Activated CD8-positive, alpha-beta T cell treated with anti-CD3 and anti-CD28 coated beads for 36 hours (primary cell): ENCODE measurements around the gene CDH3. TPM values are rescaled to one million over a fixed set of nuclear protein-coding genes. Genes with fewer than 3 reads are reported as not detected.

Experiments
- ATAC-seq: fragments of 200-7000 bp; cut with Tn5 transposase; one replicate; pipeline ENCODE4 v1.10.0; 2021; ENCODE audit warnings: mild to moderate bottlenecking, moderate library complexity
- CTCF ChIA-PET: fragments of 350-600 bp; sonication (Branson Sonifier 250); formaldehyde crosslinking; loops from one replicate; lab custom pipeline; 2021; ENCODE audit warnings: antibody characterized with exemption; lab: Charles Lee
- POLR2A ChIA-PET: fragments of 350-600 bp; sonication (Branson Sonifier 250); formaldehyde crosslinking; loops from one replicate; lab custom pipeline; 2021; ENCODE audit warnings: antibody characterized with exemption; lab: Charles Lee
- DNase-seq: peaks from one replicate; pipeline ENCODE4 v3.0.0-alpha.2; 2020
- H3K27ac Mint-ChIP-seq: one replicate; pipeline ENCODE4 v1.8.0; 2021; ENCODE audit warnings: mild to moderate bottlenecking, mixed read lengths
- H3K27me3 Mint-ChIP-seq: one replicate; pipeline ENCODE4 v1.8.0; 2021; ENCODE audit warnings: mixed read lengths
- H3K36me3 Mint-ChIP-seq: one replicate; pipeline ENCODE4 v1.8.0; 2021; ENCODE audit warnings: low read depth, mixed read lengths
- H3K4me1 Mint-ChIP-seq: one replicate; pipeline ENCODE4 v1.8.0; 2021; ENCODE audit warnings: low read depth, mixed read lengths
- H3K4me3 Mint-ChIP-seq: one replicate; pipeline ENCODE4 v1.8.0; 2021; ENCODE audit warnings: mild to moderate bottlenecking, moderate library complexity, mixed read lengths
- H3K9me3 Mint-ChIP-seq: one replicate; pipeline ENCODE4 v1.8.0; 2021; ENCODE audit warnings: mixed read lengths
- CTCF ChIP-seq: fragments of 200-600 bp; IDR thresholded peaks from one replicate; pipeline ENCODE4 v1.8.0; 2022; ENCODE audit warnings: antibody characterized with exemption, mild to moderate bottlenecking
- intact Hi-C: fragments of 100-400 bp; cut with micrococcal nuclease; formaldehyde crosslinking; loops from one replicate; pipeline ENCODE4 v1.10.0; 2022
- total RNA-seq, 2 experiments: library from RNA; stranded (reverse); gene quantifications; one replicate each; pipeline ENCODE4 v1.2.3, GENCODE V29; 2021

CDH3 gene
- total RNA-seq, 2 experiments from 2014 or later, result 0.65 to 2.1 TPM

- POLR2A ChIA-PET, result no interaction called here
- DNase-seq (no peak), ATAC-seq (no peak)
- no peak overlapping the region for H3K27ac Mint-ChIP-seq
- H3K36me3 Mint-ChIP-seq, result no peaks in the 10 kb centered on the region
- H3K9me3 Mint-ChIP-seq, result no peaks in the 10 kb centered on the region
- H3K27me3 Mint-ChIP-seq, result no peaks in the 10 kb centered on the region
- no peak for TF ChIP-seq CTCF
- H3K4me3 Mint-ChIP-seq, result no peak overlapping the region
- H3K4me1 Mint-ChIP-seq, result no peaks in the 10 kb centered on the region
- intact Hi-C loops, result no loop called here
- CTCF ChIA-PET, result interaction anchor here (2.3 kb wide), 1 partner anchor 108 kb away, joined by 8 read pairs; no protein-coding TSS in a partner anchor
These were observed 53.0 kb downstream of the CDH3 start for GRCh38 chr16:68698091-68698490.

GRCh38 chr16:68700120-68700519 is 55.0 kb downstream of the CDH3 start:
- CTCF ChIA-PET, result no interaction called here
- no peaks in the 10 kb centered on the region for H3K9me3 Mint-ChIP-seq
- no peak for TF ChIP-seq CTCF
- intact Hi-C loops, result loop anchor here (5.0 kb wide), 1 partner anchor 173 kb away; no protein-coding TSS in a partner anchor
- no peaks in the 10 kb centered on the region for H3K36me3 Mint-ChIP-seq
- POLR2A ChIA-PET, result no interaction called here
- no peaks in the 10 kb centered on the region for H3K4me1 Mint-ChIP-seq
- ATAC-seq (no peak), DNase-seq (no peak)
- H3K27ac Mint-ChIP-seq, result no peak overlapping the region
- no peaks in the 10 kb centered on the region for H3K27me3 Mint-ChIP-seq
- no peak overlapping the region for H3K4me3 Mint-ChIP-seq

GRCh38 chr16:68700831-68701230 is 55.7 kb downstream of the CDH3 start:
- CTCF ChIA-PET, result no interaction called here
- ATAC-seq (no peak), DNase-seq (no peak)
- POLR2A ChIA-PET, result interaction anchor here (0.6 kb wide), 1 partner anchor 10 kb away, joined by 4 read pairs; no protein-coding TSS in a partner anchor
- no peak for TF ChIP-seq CTCF
- H3K9me3 Mint-ChIP-seq, result no peaks in the 10 kb centered on the region
- H3K27ac Mint-ChIP-seq, result no peak overlapping the region
- no peaks in the 10 kb centered on the region for H3K36me3 Mint-ChIP-seq
- no peak overlapping the region for H3K4me3 Mint-ChIP-seq
- H3K27me3 Mint-ChIP-seq, result no peaks in the 10 kb centered on the region
- H3K4me1 Mint-ChIP-seq, result no peaks in the 10 kb centered on the region
- intact Hi-C loops, result loop anchor here (5.0 kb wide), 1 partner anchor 174 kb away; no protein-coding TSS in a partner anchor

- ATAC-seq (peak; percentile 75), DNase-seq (peak; percentile 77)
- Mint-ChIP-seq H3K4me1 (no peaks in the 10 kb centered on the region), H3K36me3 (no peaks in the 10 kb centered on the region), H3K27me3 (no peaks in the 10 kb centered on the region), H3K27ac (no peak overlapping the region), H3K4me3 (no peak overlapping the region), H3K9me3 (no peaks in the 10 kb centered on the region)
- POLR2A ChIA-PET, result interaction anchor here (0.7 kb wide), 1 partner anchor 10 kb away, joined by 4 read pairs; no protein-coding TSS in a partner anchor
- intact Hi-C loops, result loop anchor here (2.0 to 5.0 kb wide), 2 partner anchors 96 to 177 kb away; no protein-coding TSS in a partner anchor
- TF ChIP-seq CTCF, result peak; percentile 90
- CTCF ChIA-PET, result interaction anchor here (1.9 to 2.1 kb wide), 3 partner anchors 63 to 114 kb away, joined by 5 to 9 read pairs (median 9); no protein-coding TSS in a partner anchor
These were observed 59.2 kb downstream of the CDH3 start for GRCh38 chr16:68704232-68704867.
